ENCODE measurements around the gene DYNC1LI2. TPM values are rescaled to one million over a fixed set of nuclear protein-coding genes. Genes with fewer than 3 reads are reported as not detected.

DYNC1LI2 gene
- total and polyA plus RNA-seq, 9 of the 15 experiments (the other 6 are each of a cell fraction or from before 2014, with no cell fraction given) = 5.1 to 48.9 (median 38.2) TPM

DNA sequence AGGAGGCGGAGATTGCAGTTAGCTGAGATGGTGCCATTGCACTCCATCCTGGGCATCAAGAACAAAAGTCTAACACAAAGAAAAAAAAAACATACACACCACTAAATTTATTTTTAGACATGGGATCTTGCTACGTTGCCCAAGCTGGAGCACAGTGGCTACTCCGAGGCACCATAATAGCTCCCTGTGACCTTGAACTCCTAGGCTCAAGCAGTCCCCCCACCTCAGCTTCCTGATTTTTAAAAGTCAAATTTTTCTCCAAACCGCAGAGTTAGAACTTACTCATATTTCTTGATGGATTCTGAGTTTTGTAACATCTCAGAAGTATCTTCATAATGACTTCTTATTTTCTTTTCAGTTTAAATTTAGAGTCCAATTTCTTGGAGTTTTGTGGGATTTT lies 58.3 kb downstream of the DYNC1LI2 start:
- H3K9ac ChIP-seq (ENCODE audit: insufficient read depth in 1 of 2, low read depth in 2 of 2, low read length in 2 of 2) = no peak overlapping the region
- in situ Hi-C loops (cut with MboI) (no loop called here), intact Hi-C loops (cut with micrococcal nuclease) (loop anchor here (5.0 kb wide), 1 partner anchor 86 kb away; no protein-coding TSS in a partner anchor)
- H3K4me1 ChIP-seq (replicated peaks in 1 of 2; ENCODE audit: control insufficient read depth in 2 of 2, insufficient read depth in 2 of 2, low read length in 2 of 2) = peaks cover 25 to 27% of the 10 kb centered on the region in 2 experiments
- H3K9me3 ChIP-seq (replicated peaks; ENCODE audit: control insufficient read depth, insufficient read depth, low read depth, low read length) = no peaks in the 10 kb centered on the region
- DNase-seq (ENCODE audit: extremely low read depth in 1 of 4, low spot score in 3 of 4) = no peak
- no peak overlapping the region for H3K27ac ChIP-seq (ENCODE audit: extremely low read depth, low read depth, low read length)
- no peak for ATAC-seq
- no TSS peak for BruUV-seq (replicated peaks)
- CTCF ChIA-PET (ENCODE audit: low intra/inter-chr PET ratio) = interaction anchor here (0.8 kb wide), 1 partner anchor 30 kb away, joined by 4 read pairs; no protein-coding TSS in a partner anchor
- no peak for FAIRE-seq
- 81% methylated on average over 4 of the region's 4 CpGs for WGBS (ENCODE audit: insufficient coverage, low coverage, missing lambda C conversion rate)
- TF ChIP-seq ZNF589 (CRISPR knock-in tag; IDR thresholded peaks at IDR 0.05; ENCODE audit: low read depth) (no peak), ZBED1 (IDR thresholded peaks at IDR 0.05) (no peak), CAMTA2 (CRISPR knock-in tag; conservative IDR thresholded peaks at IDR 0.05) (no peak), E2F3 (CRISPR knock-in tag; IDR thresholded peaks at IDR 0.05) (no peak), ZNF133 (CRISPR knock-in tag; IDR thresholded peaks at IDR 0.05) (no peak), ZNF146 (CRISPR knock-in tag; IDR thresholded peaks at IDR 0.05; ENCODE audit: unreplicated experiment) (no peak), RBM25 (IDR thresholded peaks at IDR 0.05; ENCODE audit: low read depth, low read length, severe bottlenecking) (no peak), RFX7 (CRISPR knock-in tag; IDR thresholded peaks at IDR 0.05) (no peak), MEIS2 (IDR thresholded peaks at IDR 0.05; ENCODE audit: partially characterized antibody) (no peak)
- H3K79me2 ChIP-seq (ENCODE audit: control insufficient read depth, insufficient read depth, low read length) = peaks cover 36% of the 10 kb centered on the region
- H3K36me3 ChIP-seq (ENCODE audit: control insufficient read depth, insufficient read depth, low read length) = peaks cover 5% of the 10 kb centered on the region; the same call in 1 of the 3 replicates
- POLR2A ChIA-PET = interaction anchor here (0.6 to 1.5 kb wide), 5 partner anchors 11 to 30 kb away, joined by 3 to 5 read pairs (median 3); no protein-coding TSS in a partner anchor
- no peak overlapping the region for H3K4me3 ChIP-seq
- H4K20me1 ChIP-seq (replicated peaks; ENCODE audit: control insufficient read depth, insufficient read depth, low read length) = peaks cover 9% of the 10 kb centered on the region; the same call in 1 of the 2 replicates
- H3K9me1 ChIP-seq (ENCODE audit: control insufficient read depth, insufficient read depth, low read length) = no peaks in the 10 kb centered on the region
- no peak overlapping the region for H3K4me2 ChIP-seq (ENCODE audit: insufficient read depth, low read length)
- H3K27me3 ChIP-seq (ENCODE audit: control insufficient read depth in 2 of 2, insufficient read depth in 2 of 2, low read length in 2 of 2) = no peaks in the 10 kb centered on the region
- no peak overlapping the region for H2AFZ ChIP-seq (ENCODE audit: low read depth, low read length)

All from K562 (cell line).